Psoas muscle (tissue), 8 donors: ENCODE results near the gene IGLON5. TPM values are rescaled to one million over a fixed set of nuclear protein-coding genes. Genes with fewer than 3 reads are reported as not detected.

Experiments used
- ATAC-seq, 4 donors: fragments of 200-7000 bp; cut with Tn5 transposase; one replicate each; pipeline ENCODE4 v1.9.1; 2020; ENCODE audit warnings: moderate library complexity in 3 of 4, mild to moderate bottlenecking in 2 of 4
- DNase-seq, 2 donors: peaks; one replicate each; pipeline ENCODE4 v3.0.0-alpha.2; 2020
- H3K27ac ChIP-seq: fragments of 200-600 bp; one replicate; pipeline ENCODE4 v1.8.0; 2022
- H3K27me3 ChIP-seq, 3 donors: fragments of 200-600 bp in 1 of 3; one replicate each; pipeline versions ENCODE4 v1.6.1 to v1.8.0; 2013 to 2022; ENCODE audit warnings: low read length in 2 of 3, mild to moderate bottlenecking in 2 of 3, moderate library complexity in 1 of 3; ENCODE audit not compliant: insufficient read depth in 3 of 3
- H3K36me3 ChIP-seq, 2 donors: fragments of 200-600 bp in 1 of 2; one replicate each; pipeline versions ENCODE4 v1.6.1 to v1.8.0; 2013 to 2022; ENCODE audit warnings: low read depth in 1 of 2, mild to moderate bottlenecking in 1 of 2, moderate library complexity in 1 of 2; ENCODE audit not compliant: insufficient read depth in 1 of 2
- H3K4me1 ChIP-seq: fragments of 200-600 bp; one replicate; pipeline ENCODE4 v1.8.0; 2022
- H3K4me3 ChIP-seq: fragments of 200-600 bp; one replicate; pipeline ENCODE4 v1.8.0; 2022; ENCODE audit warnings: mild to moderate bottlenecking
- H3K9me3 ChIP-seq: fragments of 200-600 bp; one replicate; pipeline ENCODE4 v1.8.0; 2022
- CTCF ChIP-seq: fragments of 200-600 bp; IDR thresholded peaks from one replicate; pipeline ENCODE4 v1.8.0; 2022; ENCODE audit warnings: antibody characterized with exemption
- WGBS, 3 donors: extraction: QIAGEN DNeasy Blood & Tissue Kit; methylation state at CpG; one replicate each; pipeline versions ENCODE4 v1.1.6 to v1.1.7; 2013; 5-methylcytosine and 5-hydroxymethylcytosine counted together
- intact Hi-C, 2 donors: fragments of 100-400 bp; cut with DNase I; formaldehyde crosslinking; loops; one replicate each; pipeline versions ENCODE4 v1.11.0 to v1.14.2; 2022
- polyA plus RNA-seq, 3 donors: library from polyadenylated mRNA; stranded (reverse); fragments of 200-250 nt; gene quantifications; one replicate each; pipeline ENCODE4 v1.2.3, GENCODE V29; 2013
- total RNA-seq, 4 donors: library from RNA; stranded (reverse); fragmentation: NEBNext Ultra II Directional in 2 of 4; extraction: Animal tissue kit (Norgen Biotek cat#: 25700) in 2 of 4; gene quantifications; one replicate each; pipeline versions ENCODE4 v1.2.1 to v1.2.4, GENCODE V29; 2021 to 2023
- donor health status: healthy with polysubstance abuse.
- donor health status: DM: no; HTN: no; CAD: no; lungs with moderate emphysema.
- donor health status: Bipolar disorder and iron deficiency.
- donor health status: healthy.
- donor health status: DM: yes; HTN: yes; CAD: no.
- donor health status: DM: no; HTN: no; CAD: no.
- donor health status: DM: no; HTN: no; CAD: no.
- donor health status: DM: yes; HTN: yes; CAD: no.

IGLON5 gene
- total and polyA plus RNA-seq, 7 donors: 0.03 to 0.10 TPM; not detected in 5

GRCh38 chr19:51295382-51296126, 15.9 kb upstream of the IGLON5 start:
- no peak for DNase-seq

GRCh38 chr19:51296336-51297093, 14.9 kb upstream of the IGLON5 start:
- intact Hi-C loops: no loop called here
- no peak overlapping the region for H3K4me3 ChIP-seq
- H3K4me1 ChIP-seq: no peaks in the 10 kb centered on the region
- H3K27ac ChIP-seq: no peak overlapping the region
- ATAC-seq (no peak), DNase-seq (no peak)
- no peak for TF ChIP-seq CTCF
- H3K9me3 ChIP-seq: no peaks in the 10 kb centered on the region
- peaks cover 0 to 21% (median 2%) of the 10 kb centered on the region in 3 donors for H3K27me3 ChIP-seq
- 55 to 58% (median 57%) methylated on average over 9 of the region's 9 CpGs for WGBS, 3 donors
- H3K36me3 ChIP-seq: no peaks in the 10 kb centered on the region

More at GRCh38 chr19:51295382-51296126, 15.9 kb upstream of the IGLON5 start:
- H3K4me3 ChIP-seq: no peak overlapping the region
- intact Hi-C loops: no loop called here
- H3K36me3 ChIP-seq: no peaks in the 10 kb centered on the region
- ATAC-seq: no peak
- 41 to 52% (median 44%) methylated on average over 15 of the region's 15 CpGs for WGBS, 3 donors
- H3K4me1 ChIP-seq: no peaks in the 10 kb centered on the region
- no peak for TF ChIP-seq CTCF
- no peak overlapping the region for H3K27ac ChIP-seq
- H3K27me3 ChIP-seq: peaks cover 0 to 21% (median 2%) of the 10 kb centered on the region in 3 donors
- no peaks in the 10 kb centered on the region for H3K9me3 ChIP-seq

- no peak for TF ChIP-seq CTCF
- H3K27me3 ChIP-seq: peaks cover 0 to 21% (median under 1%) of the 10 kb centered on the region in 3 donors
- 52 to 59% (median 57%) methylated on average over 5 of the region's 5 CpGs for WGBS, 3 donors
Observed at GRCh38 chr19:51297406-51297805, 14.0 kb upstream of the IGLON5 start.

GRCh38 chr19:51301266-51301665, 10.2 kb upstream of the IGLON5 start:
- Histone ChIP-seq H3K27me3 (peaks cover 0 to 3% (median 0%) of the 10 kb centered on the region in 3 donors), H3K27ac (no peak overlapping the region), H3K9me3 (peaks cover 4% of the 10 kb centered on the region), H3K4me3 (no peak overlapping the region), H3K36me3 (no peaks in the 10 kb centered on the region), H3K4me1 (no peaks in the 10 kb centered on the region)
- ATAC-seq (no peak), DNase-seq (no peak)
- intact Hi-C loops: no loop called here
- WGBS, 3 donors: 65 to 71% (median 68%) methylated on average over 7 of the region's 7 CpGs
- TF ChIP-seq CTCF: no peak

More at GRCh38 chr19:51297406-51297805, 14.0 kb upstream of the IGLON5 start:
- H3K36me3 ChIP-seq: no peaks in the 10 kb centered on the region
- DNase-seq (no peak), ATAC-seq (no peak)
- H3K27ac ChIP-seq: no peak overlapping the region
- H3K4me3 ChIP-seq: no peak overlapping the region
- intact Hi-C loops: no loop called here
- H3K9me3 ChIP-seq: no peaks in the 10 kb centered on the region
- H3K4me1 ChIP-seq: no peaks in the 10 kb centered on the region
